HG02981 (cell line): ENCODE results near the gene PTPRT.

ENCODE experiments used
- ATAC-seq: cut with Tn5 transposase; IDR thresholded peaks from one replicate; pipeline ENCODE4 v1.9.1; 2021; ENCODE audit warnings: mild to moderate bottlenecking, moderate library complexity; ENCODE audit not compliant: unreplicated experiment

PTPRT gene

DNA sequence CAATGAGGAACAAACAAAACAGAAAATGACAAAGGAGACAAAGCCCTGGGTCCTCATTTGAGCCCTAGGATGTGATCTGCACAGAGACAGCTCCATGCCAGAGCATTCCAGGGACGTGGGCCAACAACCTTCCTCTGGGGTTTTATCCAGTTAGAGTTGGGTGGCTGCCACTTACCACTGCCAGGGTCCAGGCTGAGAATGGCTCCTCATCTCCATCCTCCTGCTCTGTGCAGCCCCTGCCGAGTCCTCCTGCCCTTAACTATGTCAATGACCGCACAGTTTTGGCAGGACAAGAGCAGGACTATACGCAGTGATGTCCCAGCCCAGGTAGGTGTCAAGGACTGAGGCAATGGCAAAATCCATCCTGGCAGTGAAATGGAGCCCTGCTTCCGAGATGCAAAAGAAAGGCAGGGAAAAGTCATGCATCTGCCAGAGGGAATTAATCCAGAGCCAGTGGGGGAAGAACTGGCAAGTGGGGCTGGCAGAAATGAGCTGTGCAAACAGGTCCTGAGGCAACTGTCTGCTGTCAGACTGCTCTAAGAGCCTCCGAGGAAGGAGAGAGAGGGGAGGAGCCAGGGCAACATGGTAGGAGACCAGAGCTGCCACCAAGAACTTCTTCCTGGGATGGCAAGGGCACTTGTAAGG, 449.4 kb downstream of the PTPRT start:
- no peak for ATAC-seq

DNA sequence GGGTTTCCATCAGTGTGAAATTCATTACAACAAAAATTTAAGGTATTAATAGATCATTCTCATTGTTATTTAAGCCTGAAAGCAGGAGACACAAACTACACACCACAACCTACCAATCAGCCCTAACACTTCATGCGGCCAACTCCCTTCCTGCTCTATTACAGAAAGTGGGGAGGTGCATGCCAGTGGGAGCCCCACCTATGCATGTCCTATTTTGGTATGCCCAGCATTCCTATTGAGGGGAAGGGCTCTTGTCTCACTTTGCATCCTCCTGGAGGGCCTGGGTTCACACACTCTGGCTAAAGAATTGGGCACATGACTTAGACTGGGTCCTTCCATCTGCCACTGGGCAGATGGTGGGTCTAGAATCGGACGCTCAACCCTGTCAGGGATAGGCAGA, 450.0 kb downstream of the PTPRT start:
- no peak for ATAC-seq

DNA sequence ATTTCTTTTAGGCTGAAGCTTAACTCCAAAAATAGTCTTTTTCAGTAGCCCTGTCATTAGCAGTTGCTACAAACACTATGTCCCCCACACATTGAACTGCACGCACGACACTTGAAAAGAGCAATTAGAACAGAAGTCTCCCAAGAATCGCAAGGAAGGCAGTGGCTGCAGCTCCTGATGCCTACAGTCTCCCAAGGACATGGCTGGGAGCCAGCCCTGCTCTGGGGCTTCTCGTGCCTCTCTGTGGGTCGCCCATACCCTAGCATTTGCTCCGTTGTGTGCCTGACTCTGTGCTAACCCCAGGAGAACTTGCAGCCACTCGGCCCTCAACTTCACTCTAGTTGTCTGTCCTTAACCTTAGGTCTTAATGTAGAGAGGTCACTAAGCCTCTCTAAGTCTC, 454.2 kb downstream of the PTPRT start:
- no peak for ATAC-seq

DNA sequence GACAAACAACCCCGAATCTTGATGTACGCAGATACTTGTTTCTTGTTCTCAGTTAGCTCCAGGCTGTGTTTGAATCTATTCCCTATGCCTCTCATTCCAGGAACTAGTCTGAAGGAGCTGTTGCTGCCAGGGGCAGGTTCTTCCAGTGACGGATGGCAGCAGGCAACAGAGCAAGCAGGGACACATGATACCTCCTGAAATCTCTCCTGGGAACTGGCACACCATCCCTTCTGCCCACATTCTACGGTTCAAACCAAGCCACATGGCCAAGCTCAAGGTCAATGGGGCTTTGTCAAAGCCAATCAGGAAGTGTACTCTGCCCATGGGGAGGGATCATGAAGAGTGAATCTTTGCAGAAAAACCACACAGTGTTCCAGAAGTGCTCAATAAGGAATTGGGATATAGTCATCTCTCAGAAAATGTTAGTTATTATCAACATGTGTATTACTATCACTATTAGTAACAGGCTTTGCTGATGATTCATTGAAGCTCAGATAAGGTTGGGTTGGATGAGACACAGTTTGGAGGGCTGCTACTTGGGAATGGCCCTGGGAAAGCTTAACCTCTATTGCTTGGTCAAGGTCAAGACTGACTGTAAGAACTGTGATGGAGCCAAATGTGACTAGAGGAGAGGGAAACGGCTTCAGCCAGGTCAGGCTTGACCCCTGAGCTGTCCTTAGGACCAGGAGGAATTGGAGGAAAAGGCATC, 454.9 kb downstream of the PTPRT start:
- ATAC-seq = no peak

DNA sequence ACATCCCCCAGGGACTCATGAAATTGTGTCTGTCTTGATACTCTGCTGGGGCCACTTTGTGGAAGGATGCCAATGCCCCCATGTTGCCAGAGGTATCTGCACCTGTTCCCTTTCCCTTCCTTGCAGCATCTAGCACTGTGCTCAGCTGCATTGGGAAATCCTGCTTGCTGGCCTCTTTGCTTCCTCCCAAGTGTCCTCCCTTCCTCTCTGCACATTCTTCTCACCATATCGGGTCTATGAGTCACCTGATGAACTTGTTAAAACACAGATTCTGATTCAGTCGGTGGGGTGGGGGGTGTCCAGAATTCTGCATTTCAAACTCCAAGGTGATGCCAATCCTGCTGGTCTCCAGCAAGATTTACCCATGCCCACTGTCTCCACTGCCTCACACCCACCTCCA, 467.8 kb downstream of the PTPRT start:
- no peak for ATAC-seq

DNA sequence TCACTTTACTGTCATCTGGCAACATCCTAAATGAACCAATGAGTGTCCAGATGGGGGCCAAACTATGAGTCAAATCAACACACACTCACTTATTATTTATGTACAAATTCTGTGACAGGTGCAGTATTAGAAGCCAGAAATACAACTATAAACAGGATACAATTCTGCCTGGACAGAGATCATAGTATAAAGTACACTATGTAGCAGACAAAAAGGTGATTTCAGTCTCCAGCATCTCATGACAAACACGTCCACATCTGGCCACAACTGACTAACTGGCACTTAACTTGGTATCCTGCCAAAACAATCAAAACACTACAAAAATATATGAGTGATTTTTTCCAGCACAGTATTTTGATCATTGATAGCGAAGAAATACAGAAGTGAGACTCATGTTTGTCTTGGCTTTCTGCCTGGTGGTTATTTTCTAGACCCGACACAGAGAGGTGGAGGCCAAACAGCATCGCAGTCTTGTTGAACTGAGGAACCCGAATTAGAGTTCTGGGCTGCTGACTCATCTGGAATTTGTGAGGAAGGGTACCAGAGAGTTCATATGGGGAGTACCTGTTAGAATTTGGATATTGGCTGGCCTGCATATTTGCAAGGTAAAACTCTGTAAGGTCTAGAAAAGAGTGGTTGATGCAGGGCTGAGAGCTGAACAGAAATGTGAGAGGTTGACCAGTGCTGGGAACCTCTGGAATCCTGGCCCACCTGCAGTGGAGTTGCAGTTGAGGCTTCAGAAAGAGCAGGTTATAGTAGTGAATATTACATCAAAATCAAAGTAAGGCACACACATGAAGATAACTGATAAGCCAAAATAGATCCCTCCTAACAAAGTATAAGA, 475.2 kb downstream of the PTPRT start:
- ATAC-seq = no peak

DNA sequence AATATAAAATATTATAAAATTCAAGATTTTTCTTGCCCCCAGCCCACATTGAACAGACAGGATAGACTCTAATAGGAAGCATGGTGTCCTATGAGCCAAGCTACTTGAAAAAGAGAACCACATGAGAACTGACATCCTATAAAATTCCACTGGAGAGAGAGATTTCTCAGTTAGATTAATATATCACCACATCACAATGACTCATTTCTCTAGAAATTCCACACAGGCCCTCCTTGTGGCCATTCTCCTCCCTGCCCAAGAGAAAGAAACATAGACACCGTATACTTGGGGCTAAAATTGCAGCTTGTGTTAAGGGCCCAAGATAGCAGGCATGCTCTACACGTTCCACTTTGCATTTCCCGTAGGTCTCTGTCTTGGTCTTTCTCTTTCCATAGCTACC, 481.4 kb downstream of the PTPRT start:
- no peak for ATAC-seq

DNA sequence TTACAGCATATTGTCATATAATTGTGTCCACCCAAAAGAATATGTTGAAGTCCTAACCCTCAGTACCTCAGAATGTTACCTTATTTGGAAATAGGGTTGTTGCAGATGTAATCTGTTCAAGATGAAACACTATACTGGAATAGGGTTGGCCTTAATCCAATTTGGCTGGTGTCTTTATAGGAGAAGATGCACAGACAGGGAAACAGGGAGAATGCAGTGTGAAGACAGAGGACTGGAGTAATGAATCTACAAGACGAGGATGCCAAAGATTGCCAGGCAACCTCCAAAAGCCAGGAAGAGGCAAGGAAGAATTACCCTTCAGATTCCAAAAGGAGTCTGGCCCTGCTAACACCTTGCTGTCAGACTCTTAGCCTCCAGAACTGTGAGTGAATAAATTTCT, 482.9 kb downstream of the PTPRT start:
- ATAC-seq = no peak

DNA sequence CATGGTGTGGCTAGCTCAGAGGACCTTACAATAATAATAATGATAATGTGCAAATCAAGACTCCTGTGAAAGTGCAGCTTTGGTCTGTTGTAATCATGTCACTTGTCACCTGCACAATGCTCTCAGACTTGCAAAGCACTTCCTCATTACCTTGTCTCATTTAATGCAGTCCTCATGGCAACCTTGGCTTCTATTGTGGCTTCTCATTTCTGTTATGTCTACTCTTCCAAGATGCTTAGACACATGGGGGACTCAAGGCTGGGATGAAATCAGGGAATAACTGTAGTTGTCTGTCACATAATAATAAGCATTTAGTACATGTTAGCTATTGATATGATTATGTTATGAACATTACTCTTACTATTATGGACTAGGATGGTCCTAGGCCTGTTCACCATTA, 484.2 kb downstream of the PTPRT start:
- ATAC-seq = no peak

DNA sequence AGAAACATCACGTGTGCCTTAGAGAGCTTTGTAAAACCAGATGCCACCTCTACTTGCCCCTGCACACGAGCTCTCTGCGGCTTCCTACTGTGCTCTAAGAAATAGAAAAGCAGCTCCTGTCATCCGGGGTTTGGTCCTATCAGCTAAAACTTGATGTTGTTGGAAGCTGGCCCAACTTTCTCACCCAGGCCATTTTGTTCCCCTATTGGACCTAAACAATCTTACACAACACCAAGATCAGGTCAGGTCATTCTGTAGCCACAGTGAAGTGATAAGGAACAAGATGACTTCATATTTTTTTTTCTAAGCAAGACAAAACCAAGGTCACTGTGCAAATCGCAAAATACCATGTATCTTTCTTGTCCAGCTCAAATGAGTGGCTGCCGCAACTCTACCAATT, 486.0 kb downstream of the PTPRT start:
- no peak for ATAC-seq

DNA sequence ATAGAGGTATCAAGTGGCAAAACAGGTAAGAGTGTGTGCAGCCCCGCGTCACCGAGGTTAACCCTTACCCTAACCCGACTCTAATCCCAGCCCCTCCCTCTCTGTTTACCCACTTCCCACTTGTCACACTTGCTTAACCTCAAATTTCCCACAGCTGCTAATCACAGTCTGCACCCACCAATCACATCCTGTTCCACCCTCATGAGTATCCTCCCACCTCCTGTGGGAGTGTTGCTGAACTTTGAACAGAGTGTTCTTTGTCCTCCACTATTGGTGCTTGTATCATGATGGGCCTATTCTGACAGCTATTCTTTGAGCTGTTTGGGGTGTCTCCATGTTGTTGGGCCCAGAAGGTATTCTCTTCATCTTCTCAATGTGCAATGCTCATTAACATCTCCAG, 487.8 kb downstream of the PTPRT start:
- no peak for ATAC-seq

DNA sequence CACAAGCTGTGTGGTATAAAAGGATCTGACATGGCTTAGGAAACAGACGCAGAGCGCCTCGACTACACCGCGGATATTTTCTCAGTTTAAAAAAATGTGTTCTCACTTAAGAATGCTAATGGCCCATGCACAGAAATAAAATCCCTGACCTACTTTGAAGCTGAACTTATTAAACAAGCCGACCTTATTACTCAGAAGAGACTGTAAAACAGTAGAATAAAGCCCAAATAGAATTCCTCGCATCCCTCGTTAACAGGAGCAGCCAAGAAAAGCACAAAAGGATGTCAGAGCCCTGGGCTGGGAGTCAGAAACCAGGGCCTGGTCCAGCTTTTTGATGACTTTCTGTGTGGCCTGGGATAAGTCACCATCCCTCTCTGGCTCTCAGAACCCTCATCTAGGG, 489.3 kb downstream of the PTPRT start:
- no peak for ATAC-seq

DNA sequence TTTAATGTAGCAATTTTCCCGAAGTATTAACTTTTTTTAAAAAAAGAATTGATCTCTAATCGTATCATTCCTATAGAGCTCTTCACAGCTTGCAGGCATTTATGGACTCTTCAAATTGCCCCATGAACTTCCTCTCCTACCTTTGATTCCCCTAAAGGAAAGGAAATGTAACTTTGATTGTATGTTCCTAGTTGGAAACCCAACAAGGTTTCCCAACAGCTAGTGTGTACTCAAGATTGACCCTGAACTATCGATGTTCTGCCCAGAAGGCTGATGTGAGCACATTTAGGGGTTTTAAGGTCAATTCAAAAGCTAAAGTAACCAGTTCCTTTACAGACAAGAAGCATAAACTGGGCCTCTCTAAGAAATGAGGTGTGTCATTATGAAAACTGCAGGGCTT, 491.7 kb downstream of the PTPRT start:
- no peak for ATAC-seq

DNA sequence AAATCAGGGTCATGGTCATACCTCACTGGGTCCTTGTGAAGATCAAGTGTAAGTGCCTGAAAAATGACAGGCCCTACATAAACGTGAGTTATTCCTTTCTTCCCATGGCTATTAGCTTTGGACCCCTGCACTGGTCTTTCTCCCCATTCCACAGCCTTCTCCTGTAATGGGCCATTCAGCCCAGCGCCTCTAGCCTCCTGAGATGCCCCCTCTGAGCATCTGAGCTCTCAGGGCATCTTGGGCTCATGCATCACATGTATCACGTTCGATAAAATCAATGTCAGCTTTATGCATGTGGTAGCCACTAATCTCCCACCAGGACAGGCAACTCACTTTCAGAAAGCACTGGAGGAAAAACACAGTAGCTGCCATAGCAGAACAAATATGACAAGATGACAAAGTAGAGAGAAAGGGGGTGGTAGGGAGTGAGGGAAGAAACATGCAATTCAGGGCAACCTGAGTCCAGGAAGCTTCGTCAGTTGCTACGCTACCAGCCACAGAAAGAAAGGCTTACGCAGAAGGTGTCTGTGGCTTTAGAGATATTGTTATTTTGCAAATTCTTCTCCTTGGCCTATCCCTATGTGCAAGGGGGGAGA, 498.8 kb downstream of the PTPRT start:
- no peak for ATAC-seq

DNA sequence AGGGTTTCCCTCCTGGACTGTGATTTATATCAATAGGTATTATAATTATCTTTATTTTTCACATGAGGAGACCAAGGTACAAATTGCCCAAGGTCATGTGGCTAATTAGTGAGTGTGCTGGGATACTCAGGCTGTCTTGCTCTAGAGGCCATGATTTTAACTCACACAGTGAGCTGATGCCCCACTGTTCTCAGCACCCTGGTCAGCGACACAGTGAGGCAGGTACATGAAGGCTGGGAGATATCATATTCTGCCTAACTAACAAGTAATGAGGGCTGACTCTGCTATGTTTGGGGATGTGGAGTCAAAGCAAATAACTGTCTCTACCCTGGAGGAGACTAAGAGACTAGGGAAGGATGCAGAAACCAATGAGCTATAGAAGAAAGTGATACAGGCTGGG, 501.1 kb downstream of the PTPRT start:
- no peak for ATAC-seq

DNA sequence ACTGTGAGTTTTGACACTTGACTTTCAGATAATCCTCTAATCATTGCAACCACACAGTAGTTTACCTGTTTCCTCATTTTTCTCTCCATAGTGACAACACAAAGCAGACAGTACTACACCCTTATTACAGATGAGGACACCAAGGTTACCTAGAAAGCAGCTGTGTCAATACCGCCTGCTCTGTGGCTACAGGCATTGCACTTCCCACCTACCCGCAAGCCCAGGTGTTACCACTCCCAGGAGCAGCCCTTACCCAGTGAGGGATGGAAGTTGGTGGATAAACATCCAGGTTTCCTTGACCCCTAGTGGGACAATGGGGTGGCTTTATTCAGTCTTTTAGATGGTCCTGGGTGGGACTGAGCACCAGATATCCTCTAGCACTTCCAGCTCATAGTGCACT, 503.6 kb downstream of the PTPRT start:
- no peak for ATAC-seq

DNA sequence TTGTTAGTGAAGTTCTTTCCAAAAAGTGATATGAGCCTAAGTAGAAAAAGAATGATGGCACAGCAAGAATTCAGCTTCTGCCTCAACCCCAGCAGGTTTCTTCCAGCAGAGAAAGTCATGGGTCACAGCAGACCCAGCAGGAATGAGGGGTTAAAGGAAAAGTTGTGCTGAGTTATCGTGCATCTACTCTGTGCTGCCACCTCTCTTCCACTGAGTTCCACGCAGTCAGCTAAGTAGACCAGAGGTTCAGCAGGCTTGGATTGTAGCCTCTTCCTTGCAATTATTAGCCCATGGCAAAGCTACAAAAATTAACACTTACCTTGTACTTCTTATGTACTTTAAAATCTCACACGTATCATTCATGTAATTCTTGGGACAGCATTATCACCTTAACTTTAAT, 510.8 kb downstream of the PTPRT start:
- ATAC-seq = no peak

DNA sequence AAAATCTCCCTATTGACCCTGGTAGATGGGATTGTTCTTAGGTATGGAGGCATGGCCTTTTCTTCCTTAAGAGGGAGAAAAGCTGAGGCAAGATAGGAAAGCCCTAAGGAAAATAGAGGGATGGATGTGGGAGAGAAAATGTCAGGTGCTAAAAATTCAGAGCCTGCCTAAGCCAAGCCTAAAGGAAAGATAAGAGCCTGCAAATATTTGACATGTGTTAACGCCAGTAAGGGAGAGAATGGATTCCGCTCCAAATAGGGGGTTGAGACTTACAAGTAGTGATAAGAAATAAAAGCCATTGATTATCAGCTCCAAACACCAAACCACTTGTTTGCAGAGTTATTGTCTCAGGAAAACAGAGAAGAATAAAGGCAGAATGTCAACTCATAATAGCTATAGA, 533.6 kb downstream of the PTPRT start:
- ATAC-seq = no peak

DNA sequence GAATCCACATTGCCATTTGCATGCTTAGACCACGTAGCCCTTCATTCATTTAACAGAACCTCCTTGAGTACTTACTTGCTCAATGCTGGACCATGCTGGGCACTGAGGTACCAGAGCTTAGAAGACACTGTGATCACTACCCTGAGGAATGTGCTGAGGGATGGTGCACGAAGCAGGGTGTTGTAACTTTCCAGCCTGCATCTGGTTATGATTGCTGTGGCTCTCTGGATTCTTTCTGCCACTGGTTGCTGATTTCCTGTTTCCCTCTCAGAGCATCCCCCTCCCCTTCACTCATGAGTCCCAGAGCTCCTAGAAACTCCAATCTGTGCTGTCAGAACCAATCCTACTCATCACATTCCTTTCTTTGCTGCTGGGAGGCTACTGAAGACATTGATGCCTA, 537.4 kb downstream of the PTPRT start:
- ATAC-seq = no peak

DNA sequence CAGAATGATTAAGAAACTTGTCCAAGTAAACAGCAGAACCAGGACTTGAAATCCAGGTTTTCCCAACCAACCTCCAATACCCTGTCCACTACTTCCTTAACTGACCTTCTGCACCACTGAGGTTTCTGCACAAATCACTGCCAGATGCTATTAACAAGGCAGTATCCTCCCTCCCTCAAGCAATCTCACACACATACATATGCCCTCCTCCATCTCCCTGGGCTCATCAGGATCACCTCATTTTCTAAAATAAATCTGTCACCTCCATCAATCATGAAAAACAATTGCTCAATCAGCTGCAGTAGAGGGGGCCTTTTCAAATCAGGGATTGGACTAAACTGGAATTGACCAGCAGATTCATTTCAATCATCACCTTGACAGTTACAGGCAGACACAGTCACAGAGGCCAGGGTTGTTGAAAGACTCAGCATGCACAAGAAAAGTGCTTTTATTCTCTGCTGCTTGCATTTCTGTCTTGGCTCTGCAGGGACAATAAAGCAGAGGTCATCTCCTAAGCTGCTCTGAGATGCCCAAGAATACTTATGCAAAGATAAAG, 539.4 kb downstream of the PTPRT start:
- ATAC-seq = no peak

DNA sequence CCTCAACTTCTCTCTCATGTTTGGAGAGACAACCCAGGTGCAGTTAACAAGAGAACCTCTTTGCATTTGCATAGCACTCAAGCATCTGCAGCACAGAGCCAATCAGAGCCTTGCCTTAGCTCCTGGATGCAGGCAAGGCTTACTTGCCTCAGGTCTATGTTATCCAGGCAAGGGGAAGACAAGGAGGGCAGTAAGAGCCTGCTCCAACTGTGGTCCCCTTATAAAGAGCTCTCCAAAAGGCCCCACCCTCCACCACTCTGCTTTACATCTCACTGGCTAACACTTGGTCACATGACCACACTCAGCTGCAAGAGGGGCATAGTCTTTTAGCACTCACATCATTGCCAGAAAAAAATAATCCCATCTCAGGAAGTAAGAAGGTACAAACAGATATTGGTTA, 540.0 kb downstream of the PTPRT start:
- ATAC-seq = no peak
